ENCODE measurements around the gene IL1F10.

GRCh38 chr2:113098041-113098440 lies 30.3 kb downstream of the IL1F10 start:
- TF ChIP-seq CTCF (conservative IDR thresholded peaks at IDR 0.05; ENCODE audit: low read depth, low read length): no peak
- TF ChIP-seq EZH2 (IDR thresholded peaks at IDR 0.05; ENCODE audit: borderline replicate concordance, low read depth, low read length, poor library complexity, severe bottlenecking): no peak

All from A673 (cell line).